NCI-H345 (cell line): ENCODE results near the gene ADGRV1.

ENCODE experiments used
- DNase-seq: peaks from one replicate; lab custom pipeline; 2025; lab: John Stamatoyannopoulos, UW

Gene ADGRV1

GRCh38 chr5:91171322-91171721 is 612.7 kb downstream of the ADGRV1 start:
- no peak for DNase-seq

- DNase-seq: no peak
Observed at GRCh38 chr5:91174396-91174795, 615.8 kb downstream of the ADGRV1 start.

- DNase-seq: no peak
Observed at GRCh38 chr5:91175708-91176107, 617.1 kb downstream of the ADGRV1 start.

DNA sequence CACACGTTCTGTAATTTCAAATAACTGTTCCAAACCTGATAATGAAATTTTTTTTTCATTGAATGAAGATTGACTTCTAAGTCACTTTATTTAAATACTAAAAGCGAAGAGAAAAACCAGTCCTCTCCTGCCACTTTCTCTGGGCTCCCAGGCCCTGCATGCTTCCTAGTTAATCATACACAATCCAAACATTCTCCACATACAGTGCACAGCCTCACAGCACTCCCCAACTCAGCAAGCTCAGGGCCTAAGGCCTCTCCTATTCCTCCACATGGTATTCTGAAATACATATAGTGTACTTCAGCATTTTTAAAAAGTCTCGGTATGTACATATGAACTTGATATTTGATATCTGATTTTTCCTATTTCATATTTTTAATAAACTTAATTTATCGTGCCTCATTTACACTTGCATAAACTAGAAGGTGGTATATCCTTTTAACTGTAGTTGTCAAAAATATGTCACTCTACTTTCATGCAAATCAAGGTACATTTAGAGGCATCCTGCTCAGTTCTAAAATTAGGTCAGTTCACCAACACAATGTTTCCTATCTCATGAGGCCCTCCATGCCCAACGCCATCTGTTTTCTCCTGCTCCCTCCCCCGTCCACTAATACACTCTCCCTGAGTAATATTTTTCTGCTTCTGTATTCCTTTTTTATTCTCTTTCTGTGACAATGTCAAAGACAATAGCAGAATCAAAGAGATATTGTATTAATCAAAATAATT is 617.9 kb downstream of the ADGRV1 start:
- no peak for DNase-seq

- DNase-seq: no peak
Observed at GRCh38 chr5:91177085-91177484, 618.5 kb downstream of the ADGRV1 start.

GRCh38 chr5:91177639-91178038 is 619.0 kb downstream of the ADGRV1 start:
- DNase-seq: no peak

DNA sequence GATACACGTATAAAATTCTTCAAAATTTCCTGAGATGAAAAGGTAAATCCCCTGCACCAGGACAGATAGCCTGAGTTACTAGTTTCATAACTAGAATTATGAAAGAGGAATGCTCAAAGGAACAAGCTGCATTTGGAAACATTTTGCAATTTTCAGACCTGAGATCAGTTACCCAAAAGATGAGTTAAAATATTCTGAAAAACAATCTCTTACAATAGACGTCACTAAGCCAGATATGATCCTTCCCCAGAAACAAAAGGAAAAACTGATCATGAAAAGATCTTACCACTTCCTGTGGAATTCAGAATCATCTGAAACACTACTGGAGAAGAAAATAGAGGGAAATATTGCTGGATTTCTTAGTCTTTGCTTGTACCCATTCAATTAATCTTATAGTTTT is 619.9 kb downstream of the ADGRV1 start:
- no peak for DNase-seq

DNA sequence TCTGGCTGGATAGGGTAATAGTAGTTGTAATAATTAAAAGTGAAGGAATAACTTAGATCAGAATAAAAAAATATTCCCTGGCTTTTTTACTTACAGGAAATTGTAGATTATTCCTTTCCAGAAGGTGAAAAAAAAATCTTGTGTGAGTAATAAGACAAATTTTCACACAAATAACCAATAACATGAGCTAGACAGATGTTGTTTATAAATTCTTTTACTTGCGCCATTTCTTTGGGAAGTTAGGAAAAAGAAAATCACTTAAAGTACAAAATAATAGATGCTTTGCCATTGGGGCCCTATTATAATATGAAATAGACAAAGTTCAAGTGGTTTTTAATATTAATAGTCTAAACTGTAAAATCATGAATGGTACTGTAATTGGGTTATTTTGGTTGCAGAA is 620.4 kb downstream of the ADGRV1 start:
- DNase-seq: no peak

DNA sequence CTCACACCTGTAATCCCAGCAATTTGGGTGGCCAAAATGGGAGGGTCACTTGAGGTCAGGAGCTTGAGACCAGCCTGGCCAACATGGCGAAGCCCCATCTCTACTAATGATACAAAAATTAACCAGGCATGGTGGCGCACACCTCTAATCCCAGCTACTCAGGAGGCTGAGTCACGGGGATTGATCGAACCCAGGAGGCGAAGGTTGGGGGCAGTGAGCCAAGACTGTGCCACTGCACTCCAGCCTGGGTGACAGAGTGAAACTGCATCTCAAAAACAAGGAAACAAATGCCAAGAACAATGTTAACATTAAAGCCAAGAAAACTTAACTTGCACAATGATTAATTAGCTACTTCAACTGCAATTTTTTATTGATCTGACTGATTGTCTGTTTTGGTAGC is 621.9 kb downstream of the ADGRV1 start:
- DNase-seq: no peak

- no peak for DNase-seq
Observed at GRCh38 chr5:91182763-91183162, 624.2 kb downstream of the ADGRV1 start.

- DNase-seq: no peak
Observed at GRCh38 chr5:91183743-91184142, 625.1 kb downstream of the ADGRV1 start.

- DNase-seq: no peak
Observed at GRCh38 chr5:91186101-91186500, 627.5 kb downstream of the ADGRV1 start.

DNA sequence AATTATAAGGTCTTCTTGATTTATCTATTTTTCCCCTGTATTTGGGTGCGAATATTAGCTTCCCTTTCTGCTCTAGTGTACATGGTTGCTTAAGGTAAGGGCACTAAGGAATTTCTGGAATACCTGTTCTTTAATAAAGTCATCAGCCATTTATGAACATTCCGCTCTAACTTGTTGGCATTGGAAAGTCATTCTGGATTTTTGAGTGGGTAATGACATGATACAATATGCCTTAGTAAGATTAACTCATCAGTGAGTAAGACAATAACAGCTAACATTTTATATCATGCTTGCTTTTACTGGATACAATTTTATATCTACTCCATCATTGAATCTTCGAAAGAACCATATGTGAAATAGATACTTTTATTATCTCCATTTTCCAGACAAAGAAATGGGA is 628.4 kb downstream of the ADGRV1 start:
- DNase-seq: no peak

- DNase-seq: no peak
Observed at GRCh38 chr5:91188755-91189154, 630.2 kb downstream of the ADGRV1 start.

- DNase-seq: no peak
Observed at GRCh38 chr5:91189480-91190313, 631.1 kb downstream of the ADGRV1 start.

GRCh38 chr5:91190314-91190690 is 631.7 kb downstream of the ADGRV1 start:
- DNase-seq: no peak

GRCh38 chr5:91194824-91195381 is 636.3 kb downstream of the ADGRV1 start:
- peak; percentile 55 for DNase-seq

DNA sequence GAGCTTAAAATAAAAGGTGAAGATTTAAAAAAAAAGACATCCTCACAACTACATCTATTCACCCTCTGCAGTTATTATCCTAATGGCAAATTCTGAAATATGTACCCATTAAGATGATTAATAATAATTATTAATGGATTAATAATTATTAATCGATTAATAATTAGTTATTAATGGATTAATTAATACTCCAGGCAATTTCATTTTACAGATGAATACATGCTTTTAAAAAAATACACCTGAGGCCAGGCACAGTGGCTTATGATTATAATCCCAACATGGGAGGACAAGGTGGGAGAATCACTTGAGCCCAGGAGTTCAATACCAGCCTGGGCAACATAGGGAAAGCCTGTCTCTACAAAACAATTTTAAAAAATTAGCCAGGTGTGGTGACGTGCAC is 642.1 kb downstream of the ADGRV1 start:
- DNase-seq: no peak

- no peak for DNase-seq
Observed at GRCh38 chr5:91206103-91206502, 647.5 kb downstream of the ADGRV1 start.

- no peak for DNase-seq
Observed at GRCh38 chr5:91206734-91207133, 648.1 kb downstream of the ADGRV1 start.

DNA sequence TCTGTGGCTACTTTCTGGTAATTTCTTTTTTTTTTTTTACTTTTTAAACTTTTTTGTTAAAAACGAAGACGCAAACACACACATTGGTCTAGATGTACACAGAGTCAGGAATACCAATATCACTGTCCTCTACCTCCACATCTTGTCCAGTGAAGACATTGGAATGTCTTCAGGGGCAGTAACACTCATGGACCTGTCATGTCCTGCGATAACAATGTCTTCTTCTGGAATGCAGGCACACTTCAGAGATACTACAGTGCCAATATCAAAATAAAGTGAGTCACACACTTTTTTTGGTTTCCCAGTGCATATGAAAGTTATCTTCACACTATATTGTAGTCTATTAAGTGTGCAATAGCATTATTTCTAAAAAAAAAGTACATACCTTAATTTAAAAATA is 648.7 kb downstream of the ADGRV1 start:
- DNase-seq: no peak

DNA sequence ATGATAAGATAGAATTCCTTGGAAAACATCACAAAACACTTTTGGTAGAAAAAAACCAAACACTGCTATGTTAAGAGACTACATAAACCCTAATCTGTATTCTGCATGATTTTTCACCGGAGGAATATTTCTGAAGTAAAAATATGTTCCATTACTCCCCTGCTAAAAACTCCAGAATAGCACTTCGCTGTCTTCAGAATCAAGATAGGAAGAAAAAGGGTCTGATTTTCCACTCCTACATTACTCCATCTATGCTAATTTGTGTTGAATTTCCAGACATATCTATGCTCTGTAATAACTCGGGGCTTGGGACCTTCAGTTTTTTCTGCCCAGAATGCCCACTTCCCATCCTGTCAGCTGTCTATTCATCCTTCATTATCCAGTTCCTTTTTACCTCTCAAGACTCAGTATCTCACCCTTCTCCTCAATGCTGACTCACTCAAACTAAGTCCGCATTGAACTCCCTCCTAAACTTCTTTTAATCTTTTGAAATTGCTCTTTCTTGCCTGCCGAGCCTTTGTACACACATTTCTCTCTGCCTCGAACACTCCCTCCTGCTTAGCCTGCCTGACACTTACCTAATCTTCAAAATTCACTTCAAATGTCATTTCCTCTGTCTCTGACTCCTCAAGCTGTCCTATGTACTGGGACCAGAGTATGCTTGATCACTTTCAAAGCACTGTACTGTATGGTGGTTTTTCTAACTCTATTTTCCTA is 653.6 kb downstream of the ADGRV1 start:
- no peak for DNase-seq

DNA sequence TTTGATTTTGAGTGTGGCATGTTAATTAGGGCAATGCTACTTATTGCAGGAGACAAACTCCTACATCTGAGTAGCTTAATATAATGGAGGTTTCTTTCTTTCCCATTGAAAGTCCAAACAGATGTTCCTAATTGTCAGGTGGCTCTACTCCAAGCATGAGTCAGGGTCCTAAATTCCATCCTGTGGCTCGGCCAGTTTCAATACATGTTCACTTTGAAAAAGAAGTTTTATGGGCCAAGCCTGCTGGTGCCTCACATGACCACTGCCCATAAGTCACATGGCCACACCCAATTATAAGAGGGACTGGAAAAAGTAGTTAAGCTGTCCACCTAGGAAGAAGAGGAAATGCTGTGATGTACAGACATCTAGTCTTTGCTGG is 654.1 kb downstream of the ADGRV1 start:
- no peak for DNase-seq
